HFF-Myc (cell line): ENCODE data around the gene SV2B.

Source experiments
- DNase-seq: peaks from one replicate; pipeline ENCODE4 v3.0.0-alpha.2; 2011; ENCODE audit warnings: low read depth; ENCODE audit errors: extremely low read depth
- H3K4me3 ChIP-seq: replicated peaks from 2 replicates; pipeline ENCODE4 v1.5.1; 2011; ENCODE audit warnings: low read depth, mild to moderate bottlenecking, control low read depth, low read length
- TF ChIP-seq, protein P1 (sequence below): IDR thresholded peaks from 2 replicates; pipeline ENCODE4 v1.5.1; 2012; ENCODE audit warnings: mild to moderate bottlenecking, low read depth, low read length, control low read depth; ENCODE audit errors: missing control alignments

SV2B gene

DNA sequence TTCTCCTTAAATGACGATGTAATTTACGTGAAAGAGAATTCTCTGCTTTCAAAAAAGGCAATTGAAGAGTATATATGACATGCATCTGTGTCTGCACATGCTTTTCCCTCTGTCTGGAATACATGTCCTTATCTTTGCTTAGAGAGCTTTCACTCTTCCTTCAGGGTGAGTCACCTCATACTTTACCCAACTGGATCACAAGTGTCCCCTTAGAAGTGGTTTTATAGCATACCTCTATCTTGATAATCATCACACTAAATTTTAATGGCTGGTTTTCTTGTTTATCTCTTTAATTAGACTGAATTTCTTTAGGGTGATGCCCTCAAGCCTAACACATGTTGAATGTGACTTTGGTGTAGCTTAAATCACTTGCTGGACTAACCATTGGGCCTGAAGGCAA is 178.9 kb downstream of the SV2B start:
- TF ChIP-seq, protein P1, sequence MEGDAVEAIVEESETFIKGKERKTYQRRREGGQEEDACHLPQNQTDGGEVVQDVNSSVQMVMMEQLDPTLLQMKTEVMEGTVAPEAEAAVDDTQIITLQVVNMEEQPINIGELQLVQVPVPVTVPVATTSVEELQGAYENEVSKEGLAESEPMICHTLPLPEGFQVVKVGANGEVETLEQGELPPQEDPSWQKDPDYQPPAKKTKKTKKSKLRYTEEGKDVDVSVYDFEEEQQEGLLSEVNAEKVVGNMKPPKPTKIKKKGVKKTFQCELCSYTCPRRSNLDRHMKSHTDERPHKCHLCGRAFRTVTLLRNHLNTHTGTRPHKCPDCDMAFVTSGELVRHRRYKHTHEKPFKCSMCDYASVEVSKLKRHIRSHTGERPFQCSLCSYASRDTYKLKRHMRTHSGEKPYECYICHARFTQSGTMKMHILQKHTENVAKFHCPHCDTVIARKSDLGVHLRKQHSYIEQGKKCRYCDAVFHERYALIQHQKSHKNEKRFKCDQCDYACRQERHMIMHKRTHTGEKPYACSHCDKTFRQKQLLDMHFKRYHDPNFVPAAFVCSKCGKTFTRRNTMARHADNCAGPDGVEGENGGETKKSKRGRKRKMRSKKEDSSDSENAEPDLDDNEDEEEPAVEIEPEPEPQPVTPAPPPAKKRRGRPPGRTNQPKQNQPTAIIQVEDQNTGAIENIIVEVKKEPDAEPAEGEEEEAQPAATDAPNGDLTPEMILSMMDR, result no peak
- DNase-seq, result no peak

DNA sequence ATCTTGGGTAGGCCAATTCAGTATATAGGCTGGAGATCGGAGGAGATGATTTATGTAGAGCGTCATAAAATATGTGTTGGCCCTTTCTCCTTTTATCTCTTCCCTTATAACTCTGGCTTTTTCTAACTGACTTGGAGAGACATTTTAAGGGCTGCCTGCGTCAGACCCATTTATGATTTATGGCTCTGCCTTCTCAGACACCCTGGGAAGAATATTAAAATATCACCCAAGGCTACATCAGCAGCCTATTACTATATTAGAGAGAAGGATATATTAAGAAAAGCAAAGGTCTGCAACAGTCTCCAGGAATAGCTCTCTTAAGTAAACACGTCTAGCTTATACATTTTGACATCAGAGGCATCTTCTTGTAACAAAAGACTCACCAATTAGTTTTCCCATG is 179.4 kb downstream of the SV2B start:
- TF ChIP-seq, protein P1, result no peak
- no peak for DNase-seq
- no peak overlapping the region for H3K4me3 ChIP-seq

More for the DNA sequence above, 178.9 kb downstream of the SV2B start:
- H3K4me3 ChIP-seq, result no peak overlapping the region

DNA sequence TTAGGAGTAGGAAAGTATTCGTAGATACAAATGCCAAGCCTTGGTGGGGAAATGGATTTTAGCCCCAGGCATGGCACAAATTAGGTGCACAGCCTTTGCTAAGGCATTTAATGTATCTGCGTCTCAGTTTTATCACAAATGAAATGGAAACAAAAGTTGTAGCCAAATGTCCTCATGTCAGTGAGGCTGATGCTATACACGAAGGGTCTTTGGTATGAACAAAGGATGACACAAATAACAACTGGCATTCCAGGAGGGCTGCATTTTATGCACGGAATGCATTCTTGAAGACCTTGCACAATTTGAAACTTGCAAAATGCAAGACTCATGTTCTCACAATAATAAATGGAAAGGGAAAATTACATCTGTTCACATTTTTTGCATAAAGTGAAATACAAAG is 181.9 kb downstream of the SV2B start:
- no peak for DNase-seq
- no peak overlapping the region for H3K4me3 ChIP-seq
- TF ChIP-seq, protein P1, result no peak

DNA sequence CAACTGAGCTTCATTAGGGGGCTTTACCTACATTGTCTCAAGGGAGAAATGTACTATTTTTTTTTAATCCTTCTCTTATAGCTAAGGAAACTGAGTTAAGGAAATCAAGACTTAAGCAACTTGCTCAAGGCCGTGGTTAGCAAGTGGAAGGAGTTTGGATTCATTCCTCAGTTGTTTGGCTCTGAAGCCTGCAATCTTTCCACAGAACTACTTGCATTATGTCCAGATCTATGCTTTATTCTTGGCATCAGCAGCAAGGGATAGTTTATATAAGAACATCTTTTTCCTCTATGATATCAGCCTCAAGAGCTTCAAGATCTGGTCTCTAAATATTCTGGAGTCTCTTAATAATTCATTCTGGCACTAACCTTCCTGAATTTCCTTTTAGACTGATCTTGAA is 182.4 kb downstream of the SV2B start:
- DNase-seq, result no peak
- TF ChIP-seq, protein P1, result no peak
- H3K4me3 ChIP-seq, result no peak overlapping the region

DNA sequence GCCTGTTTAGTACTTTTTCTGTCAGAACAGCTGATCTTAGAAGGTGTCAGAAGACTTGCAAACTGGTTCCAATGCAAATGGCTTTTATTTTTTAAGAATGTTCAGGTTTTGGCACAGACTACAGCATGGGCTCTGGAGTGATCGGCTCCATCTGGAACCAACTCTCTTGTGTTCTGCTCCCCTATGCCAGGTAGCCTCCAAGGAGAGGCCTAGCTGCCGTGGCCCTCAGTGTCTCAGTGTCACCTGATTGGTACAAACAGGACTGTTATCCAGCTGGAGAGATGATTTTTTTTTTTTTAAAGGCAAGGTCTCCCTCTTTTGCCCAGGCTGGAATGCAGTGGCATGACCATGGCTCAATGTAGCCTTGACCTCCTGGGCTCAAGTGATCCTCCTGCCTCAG is 183.1 kb downstream of the SV2B start:
- TF ChIP-seq, protein P1, result no peak
- H3K4me3 ChIP-seq, result no peak overlapping the region
- no peak for DNase-seq

DNA sequence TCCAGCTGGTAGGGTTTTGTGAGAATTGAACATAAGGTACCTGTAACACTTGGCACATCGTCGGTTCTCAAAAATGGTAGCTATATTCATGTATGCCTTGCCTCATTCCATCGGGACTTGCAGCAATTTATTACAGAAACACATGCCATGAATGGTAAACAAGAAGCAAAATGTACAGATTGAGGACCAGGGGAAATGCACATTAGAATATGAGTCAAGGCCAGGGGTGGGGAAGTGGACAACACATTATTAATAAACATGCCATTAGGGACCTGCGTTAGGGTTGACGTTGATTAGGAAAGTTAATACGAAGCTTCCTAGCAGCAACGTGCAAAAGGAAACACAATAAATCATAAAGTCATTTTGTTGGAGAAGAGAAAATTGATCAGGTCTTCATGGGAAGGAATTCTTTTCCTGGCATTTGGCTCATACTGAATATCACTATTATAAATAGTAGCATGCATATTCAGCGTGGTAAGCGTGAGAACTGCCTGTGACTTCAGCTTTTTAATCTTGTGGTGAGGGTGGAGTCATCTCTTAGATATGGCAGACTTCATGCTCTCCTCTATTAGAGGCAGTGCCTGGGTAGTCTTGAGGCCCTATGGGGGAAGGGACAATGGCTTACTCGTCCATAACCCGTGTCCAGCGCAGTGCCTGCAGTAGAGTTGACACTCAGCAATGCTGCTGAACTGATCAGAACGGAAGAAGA is 184.9 kb downstream of the SV2B start:
- H3K4me3 ChIP-seq, result no peak overlapping the region
- TF ChIP-seq, protein P1, result no peak
- DNase-seq, result no peak

DNA sequence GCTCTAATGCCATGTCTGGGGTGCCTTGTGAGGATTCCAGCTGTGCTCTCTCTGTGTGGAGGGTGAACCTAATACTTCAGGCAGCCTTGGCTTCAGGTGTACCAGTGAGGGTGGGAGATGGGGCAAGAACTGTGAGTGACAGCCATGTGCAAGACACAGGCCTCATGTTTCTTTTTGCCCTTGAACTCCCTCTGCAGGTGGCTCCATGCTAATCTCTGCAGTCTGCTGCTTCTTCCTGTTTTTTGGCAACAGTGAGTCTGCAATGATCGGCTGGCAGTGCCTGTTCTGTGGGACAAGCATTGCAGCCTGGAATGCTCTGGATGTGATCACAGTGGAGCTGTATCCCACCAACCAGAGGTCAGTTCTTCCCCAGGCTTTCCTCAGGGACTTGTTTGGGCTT is 189.3 kb downstream of the SV2B start:
- no peak for DNase-seq
- no peak overlapping the region for H3K4me3 ChIP-seq

More for the DNA sequence above, 189.3 kb downstream of the SV2B start:
- TF ChIP-seq, protein P1, result no peak
